Measurements from ENCODE around the gene SMU1.

The SMU1 gene

GRCh38 chr9:33076046-33077004, at the start of gene SMU1:
Gene SMU1 (minus strand): TSS chr9:33076674. CDS start chr9:33076608, 66 bp downstream.
- peak; percentile 97 for DNase-seq

GRCh38 chr9:33125461-33125860, 49.0 kb upstream of the SMU1 start:
- DNase-seq: no peak

DNA sequence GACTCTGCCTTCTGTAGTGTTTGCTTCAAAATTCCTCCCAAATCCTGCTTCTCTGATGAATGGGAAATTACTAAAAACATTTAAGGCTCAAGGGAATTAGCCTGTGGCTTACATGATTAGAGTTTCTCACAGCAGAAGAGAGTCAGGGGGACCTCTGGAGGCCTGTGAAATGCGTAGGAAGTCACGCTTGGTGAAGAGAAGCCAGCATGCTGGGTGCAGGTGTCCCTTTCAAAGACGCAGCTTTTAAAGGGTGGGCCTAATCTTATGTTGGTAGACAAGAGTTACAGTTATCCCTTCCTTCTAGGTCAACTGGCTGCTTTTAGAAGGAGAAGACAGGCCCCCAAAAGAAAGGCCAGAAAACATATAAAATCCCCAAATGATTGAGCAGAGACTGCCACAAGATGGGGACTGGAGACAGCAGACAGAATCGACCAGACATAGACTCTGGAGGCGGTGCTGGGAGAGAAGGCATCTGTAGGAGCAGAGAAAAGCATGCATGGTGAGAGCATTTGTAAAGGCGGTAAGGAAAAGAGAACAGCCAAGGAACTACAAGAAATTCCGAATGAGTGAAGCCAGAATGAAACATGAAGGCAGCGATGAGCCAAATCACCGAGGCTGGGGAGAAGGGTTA, 48.4 kb upstream of the SMU1 start:
- DNase-seq: no peak

DNA sequence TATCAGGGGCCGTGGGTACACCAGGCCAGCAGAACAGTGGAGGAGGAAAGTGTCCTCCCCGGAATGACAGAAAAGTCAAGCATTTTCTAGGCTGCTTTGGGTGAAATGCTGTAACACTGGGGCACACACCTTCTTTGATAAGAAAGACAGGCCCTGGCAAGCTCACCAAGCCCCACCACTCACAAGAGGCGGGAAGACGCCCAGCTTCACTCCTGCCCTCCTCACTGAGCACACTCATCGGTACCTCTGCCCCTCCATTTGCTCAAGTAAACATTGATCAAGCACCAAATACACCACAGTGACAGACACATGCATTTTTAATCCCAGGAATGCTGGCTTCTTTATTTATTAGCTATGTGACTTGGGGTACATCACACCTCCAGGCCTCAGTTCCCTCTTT, 47.6 kb upstream of the SMU1 start:
- DNase-seq: no peak

- DNase-seq: no peak
These were observed 47.0 kb upstream of the SMU1 start for GRCh38 chr9:33123407-33124031.

DNA sequence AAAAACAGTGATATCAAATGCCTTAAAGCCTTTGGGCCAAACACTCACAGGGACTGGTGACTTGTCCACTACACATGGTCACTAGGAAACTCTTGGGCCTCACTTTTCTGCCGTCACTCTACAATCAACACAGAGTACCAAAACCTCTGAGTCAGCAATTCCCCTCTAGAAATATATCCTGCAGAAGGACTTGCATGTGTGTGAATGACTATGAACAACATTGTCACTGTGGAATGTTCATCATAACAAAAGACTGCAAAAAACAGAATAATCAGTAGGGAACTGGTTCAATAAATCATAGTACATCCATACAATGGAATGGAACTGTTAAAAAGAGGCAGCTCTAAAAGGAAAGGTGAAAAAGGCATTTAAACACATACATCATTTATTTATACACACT, 44.1 kb upstream of the SMU1 start:
- DNase-seq: no peak

DNA sequence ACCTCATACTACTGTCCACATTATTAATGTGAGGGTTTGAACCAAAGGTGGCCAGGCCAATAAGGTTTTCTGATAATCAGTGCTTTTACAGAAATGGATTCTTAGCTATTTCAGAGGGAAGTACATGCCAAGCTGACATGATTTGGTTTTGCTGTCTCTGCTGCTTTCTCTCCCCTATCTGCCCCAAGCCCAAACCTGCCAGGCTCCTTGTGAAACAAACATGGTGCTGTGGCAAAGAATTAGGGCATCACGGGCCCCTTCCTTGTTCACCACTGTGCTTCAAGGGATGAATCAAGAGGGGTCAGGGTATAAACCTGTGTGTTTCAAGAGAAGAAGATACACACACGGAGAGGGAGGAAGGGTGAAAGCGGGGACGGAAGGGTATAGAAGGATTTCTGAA, 41.3 kb upstream of the SMU1 start:
- DNase-seq: no peak

GRCh38 chr9:33117306-33117705, 40.8 kb upstream of the SMU1 start:
- no peak for DNase-seq

DNA sequence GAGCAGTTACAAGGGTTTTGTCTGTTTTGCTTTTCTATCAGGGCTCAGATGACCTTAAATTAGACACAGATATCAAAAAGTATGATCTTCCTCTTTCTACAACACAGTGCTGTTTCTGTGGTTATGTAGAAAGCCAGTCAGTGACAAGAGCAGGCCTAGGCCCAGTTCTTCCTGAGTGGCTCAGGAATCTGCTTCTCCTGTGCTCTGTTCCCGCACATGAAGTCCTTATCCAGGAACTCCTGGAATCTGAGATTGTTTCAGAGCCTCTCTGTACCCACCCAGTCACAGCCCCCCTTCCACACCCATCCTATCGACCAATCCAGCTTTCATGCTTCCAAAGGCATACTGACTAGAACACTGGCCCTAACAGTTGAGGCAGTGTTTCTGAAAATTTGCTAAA, 40.4 kb upstream of the SMU1 start:
- no peak for DNase-seq

- no peak for DNase-seq
These were observed 38.3 kb upstream of the SMU1 start for GRCh38 chr9:33114746-33115145.

DNA sequence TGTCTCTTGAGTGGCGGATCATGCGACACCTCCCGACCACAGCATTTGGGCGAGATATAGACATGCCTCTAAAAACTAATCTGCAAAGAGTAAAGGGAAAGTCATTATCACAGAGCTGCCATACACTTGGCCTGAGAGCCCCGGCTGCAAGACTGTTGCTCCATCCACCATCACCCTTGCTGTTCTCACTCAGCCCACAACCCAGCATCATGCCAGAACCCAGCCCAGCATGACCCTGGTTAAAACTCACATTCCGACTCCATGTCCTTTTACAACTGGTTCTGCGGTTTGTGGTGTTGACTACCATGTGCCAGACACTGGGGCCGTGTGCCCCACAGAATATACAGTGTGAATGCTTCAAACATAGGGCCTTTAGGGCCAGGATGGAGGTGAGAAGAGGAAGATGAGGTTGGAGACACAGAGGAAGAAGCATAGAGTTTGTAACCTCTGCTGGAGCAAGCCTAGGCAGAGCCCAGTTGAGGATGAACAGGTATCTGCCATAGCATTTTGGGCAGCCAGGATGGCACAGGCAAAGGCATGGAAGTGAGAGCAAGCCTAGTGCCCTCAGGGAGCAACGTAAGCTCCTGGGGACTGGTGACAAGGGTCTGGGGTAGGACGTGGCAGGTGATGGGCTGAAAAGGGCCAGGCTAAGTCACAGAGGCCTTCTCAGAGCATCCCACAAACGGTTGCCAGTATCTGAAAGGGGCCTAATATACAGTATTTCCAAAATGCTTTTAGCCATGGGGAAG, 37.5 kb upstream of the SMU1 start:
- DNase-seq: no peak

GRCh38 chr9:33112094-33112493, 35.6 kb upstream of the SMU1 start:
- DNase-seq: no peak

- DNase-seq: no peak
These were observed 35.2 kb upstream of the SMU1 start for GRCh38 chr9:33111631-33112030.

DNA sequence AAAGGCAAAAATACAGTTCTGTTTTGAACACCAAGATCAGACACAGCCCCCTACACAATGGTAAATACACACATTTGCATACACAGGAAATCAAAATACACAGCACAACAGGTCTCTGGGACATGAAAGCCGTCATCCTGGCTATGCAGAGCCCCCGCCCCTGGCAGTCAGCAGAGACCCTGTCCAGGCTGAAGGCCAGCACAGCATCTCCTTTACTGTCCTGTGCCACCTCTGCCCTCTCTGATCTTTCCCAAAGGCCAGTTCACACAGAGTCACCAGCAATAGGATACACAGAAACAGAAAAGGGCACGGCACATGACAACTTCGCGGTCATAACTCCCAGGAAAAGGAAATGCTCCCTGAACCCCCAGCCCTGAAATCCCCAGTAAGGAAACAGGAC, 34.2 kb upstream of the SMU1 start:
- DNase-seq: no peak

- no peak for DNase-seq
These were observed 33.5 kb upstream of the SMU1 start for GRCh38 chr9:33109850-33110595.

DNA sequence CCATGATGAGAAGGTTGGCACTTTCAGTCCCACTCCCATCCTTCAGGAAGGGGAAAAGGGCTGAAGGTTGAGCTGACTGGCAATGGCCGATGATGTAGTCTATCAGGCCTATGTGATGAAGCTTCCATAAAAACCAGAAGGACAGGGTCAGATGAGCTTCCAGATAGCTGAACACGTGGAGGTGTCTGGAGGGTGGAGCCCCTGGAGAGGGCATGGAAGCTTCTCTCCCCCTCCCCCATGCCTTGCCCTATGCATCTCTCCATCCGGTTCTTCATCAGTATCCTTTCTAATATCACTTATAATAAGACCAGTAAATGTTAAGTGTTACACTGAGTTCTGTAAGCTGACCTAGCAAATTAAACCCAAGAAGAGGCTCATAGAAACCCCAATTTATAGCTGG, 32.6 kb upstream of the SMU1 start:
- no peak for DNase-seq

GRCh38 chr9:33108472-33108871, 32.0 kb upstream of the SMU1 start:
- DNase-seq: no peak

DNA sequence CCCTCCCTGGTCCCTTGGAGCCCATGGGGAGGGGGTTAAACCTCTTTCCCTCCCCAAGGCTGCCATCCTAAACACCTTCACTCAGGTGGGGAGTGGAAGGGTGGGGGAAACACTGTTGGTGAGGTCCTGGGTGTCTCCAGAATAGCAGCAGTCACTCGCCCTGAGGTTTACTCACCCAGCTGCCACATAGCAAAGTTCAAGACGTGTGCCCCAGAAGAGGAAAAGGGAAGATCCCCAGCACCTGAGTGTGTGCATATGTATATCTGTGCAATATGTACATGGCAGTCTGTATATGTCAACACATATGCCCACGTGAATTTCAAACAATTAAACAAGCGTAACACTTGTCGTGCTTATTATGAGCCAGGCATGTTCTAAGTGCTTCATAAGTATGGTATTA, 31.3 kb upstream of the SMU1 start:
- no peak for DNase-seq

DNA sequence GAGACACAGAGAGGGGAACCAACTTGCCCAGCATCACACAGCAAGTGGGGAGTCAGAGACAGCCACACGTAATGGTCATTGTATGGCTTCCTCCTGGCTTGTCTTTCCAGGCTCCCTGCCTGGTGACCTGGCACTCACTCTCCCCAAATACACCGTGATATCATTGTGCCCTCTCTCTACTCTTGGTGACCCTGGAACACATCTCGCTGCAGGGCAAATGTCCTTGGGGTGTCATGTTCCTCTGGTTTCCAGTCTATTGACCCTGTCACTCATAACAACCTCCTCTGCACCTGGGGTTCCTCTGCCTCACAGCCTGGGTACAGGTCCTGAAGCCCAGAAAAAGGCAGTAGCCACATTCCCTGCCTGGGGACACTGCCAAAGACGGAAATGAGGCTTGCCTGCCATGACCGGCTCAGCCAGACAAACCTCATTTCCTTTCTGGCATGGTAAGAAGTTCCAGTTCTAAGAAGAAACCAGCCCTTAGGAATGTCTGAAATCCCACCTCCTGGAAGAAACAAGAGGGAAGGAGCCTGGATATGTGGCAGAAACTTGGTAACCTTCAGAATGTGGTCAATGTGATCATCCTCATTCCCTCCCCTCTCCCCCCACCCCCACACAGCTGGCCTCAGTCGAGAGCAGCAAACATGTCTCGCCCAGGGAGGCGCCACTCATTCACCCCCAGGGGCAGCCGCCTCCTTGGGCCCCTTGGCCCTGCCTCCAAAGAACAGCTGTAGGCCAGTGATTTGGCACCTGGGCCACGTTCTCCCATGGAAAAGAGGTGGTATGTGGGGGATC, 30.6 kb upstream of the SMU1 start:
- no peak for DNase-seq

GRCh38 chr9:33106372-33106771, 29.9 kb upstream of the SMU1 start:
- DNase-seq: no peak

- DNase-seq: no peak
These were observed 29.5 kb upstream of the SMU1 start for GRCh38 chr9:33105959-33106358.

DNA sequence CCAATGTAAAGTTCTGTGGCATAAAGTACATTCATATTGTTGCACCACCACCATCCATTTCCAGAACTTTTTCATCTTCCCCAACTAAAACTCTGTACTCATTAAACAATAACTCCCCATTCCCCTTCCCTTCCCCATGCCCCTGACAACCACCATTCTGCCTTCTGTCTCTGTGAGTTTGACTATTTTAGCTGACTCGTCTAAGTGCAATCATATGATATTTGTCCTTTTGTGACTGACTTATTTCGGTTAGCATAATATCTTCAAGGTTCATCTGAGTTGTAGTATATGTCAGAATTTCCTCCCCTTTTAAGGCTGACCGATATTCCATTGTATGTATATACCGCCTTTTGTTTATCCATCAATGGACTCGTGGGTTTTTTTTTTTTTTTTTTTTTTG, 29.0 kb upstream of the SMU1 start:
- no peak for DNase-seq
